H1 (cell line): ENCODE measurements around the gene TMBIM6. TPM values are rescaled to one million over a fixed set of nuclear protein-coding genes. Genes with fewer than 3 reads are reported as not detected.

ENCODE experiments used
- CTCF ChIA-PET: fragments of 300-600 bp; sonication (Branson Sonifier 250); formaldehyde crosslinking; loops from one replicate; lab custom pipeline; 2021; ENCODE audit not compliant: partially characterized antibody; lab: Charles Lee
- POLR2A ChIA-PET: fragments of 300-600 bp; sonication (Branson Sonifier 250); formaldehyde crosslinking; loops from one replicate; lab custom pipeline; 2021; ENCODE audit warnings: inconsistent platforms; ENCODE audit not compliant: partially characterized antibody; lab: Charles Lee
- DNase-seq, 2 experiments: peaks; one replicate each; pipeline versions ENCODE4 v3.0.0 to v3.0.0-alpha.2; 2010 to 2022; ENCODE audit warnings: low spot score in 2 of 2, low read depth in 1 of 2, mixed read lengths in 1 of 2
- FAIRE-seq: peaks from 2 replicates; lab custom pipeline; 2011; peaks lifted over from hg19 to GRCh38; lab: Jason Lieb, UNC
- H2AFZ ChIP-seq: 2 replicates; pipeline ENCODE4 v1.8.1; 2012; ENCODE audit warnings: low read length, inconsistent platforms
- H2AK5ac ChIP-seq: 2 replicates; pipeline ENCODE4 v1.6.1; 2013; ENCODE audit warnings: low read depth, low read length
- H2BK120ac ChIP-seq: replicated peaks from 2 replicates; pipeline ENCODE3; 2013; ENCODE audit warnings: low read depth, low read length, inconsistent platforms
- H2BK12ac ChIP-seq: 2 replicates; pipeline ENCODE4 v1.6.1; 2013; ENCODE audit warnings: low read depth, low read length
- H2BK15ac ChIP-seq: 2 replicates; pipeline ENCODE4 v1.6.1; 2013; ENCODE audit warnings: low read length
- H2BK20ac ChIP-seq: 2 replicates; pipeline ENCODE4 v1.6.1; 2013; ENCODE audit warnings: low read length
- H2BK5ac ChIP-seq: 2 replicates; pipeline ENCODE4 v1.6.1; 2013; ENCODE audit warnings: low read depth, low read length
- H3K14ac ChIP-seq: 2 replicates; pipeline ENCODE4 v1.6.1; 2013; ENCODE audit warnings: inconsistent platforms; ENCODE audit not compliant: insufficient read length
- H3K18ac ChIP-seq: 2 replicates; pipeline ENCODE4 v1.6.1; 2013; ENCODE audit warnings: low read length; ENCODE audit errors: extremely low read depth
- H3K23ac ChIP-seq: 2 replicates; pipeline ENCODE4 v1.6.1; 2013; ENCODE audit warnings: inconsistent platforms; ENCODE audit not compliant: insufficient read length
- H3K23me2 ChIP-seq: 2 replicates; pipeline ENCODE4 v1.6.1; 2013; ENCODE audit warnings: low read depth, low read length
- H3K27ac ChIP-seq: 2 replicates; pipeline ENCODE4 v1.6.1; 2011; ENCODE audit warnings: low read depth, low read length, inconsistent platforms
- H3K27me3 ChIP-seq, 4 experiments: replicated peaks in 1 of 4; 1 replicate in 1 of 4; 2 replicates in 3 of 4; pipeline versions ENCODE4 v1.6.1 to v1.8.1; 2011 to 2013; ENCODE audit warnings: low read length in 3 of 4, mild to moderate bottlenecking in 3 of 4, inconsistent platforms in 2 of 4, mixed read lengths in 2 of 4, moderate library complexity in 1 of 4; ENCODE audit not compliant: control insufficient read depth in 3 of 4, insufficient read depth in 3 of 4; ENCODE audit errors: extremely low read depth in 1 of 4
- H3K36me3 ChIP-seq, 4 experiments: 2 replicates each; pipeline versions ENCODE4 v1.6.1 to v1.8.1; 2011 to 2013; ENCODE audit warnings: mild to moderate bottlenecking in 4 of 4, low read length in 3 of 4, moderate library complexity in 2 of 4, control low read depth in 1 of 4, inconsistent platforms in 1 of 4; ENCODE audit not compliant: insufficient read depth in 4 of 4, control insufficient read depth in 2 of 4
- H3K4ac ChIP-seq: replicated peaks from 2 replicates; pipeline ENCODE3; 2013; ENCODE audit warnings: low read length, low read depth, mixed read lengths, inconsistent platforms; ENCODE audit not compliant: insufficient read length
- H3K4me1 ChIP-seq, 4 experiments: replicated peaks in 1 of 4; 1 replicate in 1 of 4; 2 replicates in 3 of 4; pipeline versions ENCODE4 v1.6.1 to v1.8.1; 2011 to 2013; ENCODE audit warnings: low read length in 3 of 4, inconsistent platforms in 2 of 4, mixed read lengths in 1 of 4; ENCODE audit not compliant: insufficient read depth in 4 of 4, control insufficient read depth in 3 of 4
- H3K4me2 ChIP-seq, 2 experiments: 2 replicates each; pipeline versions ENCODE4 v1.6.1 to v1.8.1; 2011 to 2013; ENCODE audit warnings: low read depth in 2 of 2, low read length in 2 of 2, control low read depth in 1 of 2, inconsistent platforms in 1 of 2, mild to moderate bottlenecking in 1 of 2; ENCODE audit not compliant: insufficient read depth in 1 of 2
- H3K4me3 ChIP-seq, 4 experiments: fragments of 200-600, 300-600 bp in 1 of 4; sonication (generic), shearing (Covaris generic), sonication (Bioruptor Twin) in 1 of 4; 2 replicates each; pipeline versions ENCODE4 v1.5.1 to v1.8.1; 2011 to 2016; ENCODE audit warnings: low read length in 4 of 4, low read depth in 3 of 4, control low read depth in 2 of 4, inconsistent platforms in 2 of 4, mild to moderate bottlenecking in 2 of 4, mixed read lengths in 1 of 4, moderate library complexity in 1 of 4; ENCODE audit not compliant: insufficient read depth in 2 of 4; ENCODE audit errors: extremely low read depth in 1 of 4
- H3K56ac ChIP-seq: replicated peaks from 2 replicates; pipeline ENCODE3; 2013; ENCODE audit warnings: low read depth, mild to moderate bottlenecking, mixed read lengths, low read length, inconsistent platforms; ENCODE audit not compliant: insufficient read length
- H3K79me1 ChIP-seq: 2 replicates; pipeline ENCODE4 v1.6.1; 2013; ENCODE audit warnings: low read depth, low read length, control low read depth
- H3K79me2 ChIP-seq, 2 experiments: 2 replicates each; pipeline versions ENCODE4 v1.6.1 to v1.8.1; 2012 to 2013; ENCODE audit warnings: low read length in 2 of 2, mild to moderate bottlenecking in 2 of 2, inconsistent platforms in 1 of 2; ENCODE audit not compliant: insufficient read depth in 2 of 2, control insufficient read depth in 1 of 2
- H3K9ac ChIP-seq, 4 experiments: replicated peaks in 1 of 4; 1 replicate in 1 of 4; 2 replicates in 3 of 4; pipeline versions ENCODE4 v1.6.1 to v1.8.1; 2011 to 2013; ENCODE audit warnings: low read depth in 3 of 4, low read length in 3 of 4, control low read depth in 2 of 4, mild to moderate bottlenecking in 2 of 4, moderate library complexity in 2 of 4, inconsistent platforms in 1 of 4; ENCODE audit errors: extremely low read depth in 1 of 4
- H3K9me3 ChIP-seq, 2 experiments: 2 replicates each; pipeline versions ENCODE4 v1.6.1 to v1.8.1; 2012 to 2013; ENCODE audit warnings: mild to moderate bottlenecking in 2 of 2, moderate library complexity in 2 of 2, control low read depth in 1 of 2, inconsistent platforms in 1 of 2, low read depth in 1 of 2, low read length in 1 of 2, mixed read lengths in 1 of 2; ENCODE audit not compliant: insufficient read depth in 2 of 2
- H4K20me1 ChIP-seq, 2 experiments: replicated peaks in 1 of 2; 2 replicates each; pipeline versions ENCODE3 to v1.8.1; 2011 to 2013; ENCODE audit warnings: inconsistent platforms in 2 of 2, low read length in 2 of 2, mild to moderate bottlenecking in 1 of 2; ENCODE audit not compliant: insufficient read depth in 2 of 2, control insufficient read depth in 1 of 2
- H4K5ac ChIP-seq: 2 replicates; pipeline ENCODE4 v1.6.1; 2013; ENCODE audit warnings: low read length, low read depth, mixed read lengths, inconsistent platforms; ENCODE audit not compliant: insufficient read length
- H4K8ac ChIP-seq: 2 replicates; pipeline ENCODE4 v1.8.0; 2013; ENCODE audit warnings: mild to moderate bottlenecking, moderate library complexity, low read length, inconsistent platforms; ENCODE audit not compliant: insufficient read depth; ENCODE audit errors: extremely low read depth
- H4K91ac ChIP-seq: replicated peaks from 2 replicates; pipeline ENCODE3; 2013; ENCODE audit warnings: low read length, mixed read lengths, inconsistent platforms; ENCODE audit not compliant: insufficient read length
- CBX8 ChIP-seq: fragments of 300-800, 300-1000 bp; sonication (generic); IDR thresholded peaks from 2 replicates; pipeline ENCODE4 v1.7.1; 2016; ENCODE audit warnings: low read depth, low read length, borderline replicate concordance
- PHF8 ChIP-seq: fragments of 200-600 bp; sonication (generic); conservative IDR thresholded peaks from 2 replicates; pipeline ENCODE4 v1.7.1; 2012; ENCODE audit warnings: low read depth, mild to moderate bottlenecking, inconsistent platforms, low read length, moderate library complexity
- SP1 ChIP-seq: IDR thresholded peaks from 2 replicates; pipeline ENCODE4 v1.6.1; 2011; ENCODE audit warnings: low read depth, low read length
- SP4 ChIP-seq: IDR thresholded peaks from 2 replicates; pipeline ENCODE4 v1.6.1; 2012; ENCODE audit warnings: low read length, inconsistent platforms
- WGBS, 2 experiments: shearing (Covaris generic) in 1 of 2; methylation state at CpG; one replicate each; pipeline versions ENCODE4 v1.1.6 to v1.1.7; 2013 to 2015; ENCODE audit warnings: low lambda C conversion rate in 2 of 2, mixed read lengths in 2 of 2, inconsistent platforms in 1 of 2, low coverage in 1 of 2, missing lambda C conversion rate in 1 of 2; ENCODE audit not compliant: insufficient replicate concordance in 2 of 2, insufficient coverage in 1 of 2, insufficient read length in 1 of 2; ENCODE audit errors: extremely low coverage in 1 of 2, missing lambda C conversion rate in 1 of 2; 5-methylcytosine and 5-hydroxymethylcytosine counted together
- polyA plus RNA-seq, 7 experiments: library from polyadenylated mRNA; depleted of rRNA in 3 of 7; stranded (reverse) in 5 of 7; unstranded in 2 of 7; fragments of >200 nt in 5 of 7; fragments of 200-250 nt in 2 of 7; gene quantifications; 1 replicate in 5 of 7; 2 replicates in 1 of 7; 4 replicates in 1 of 7; pipeline versions ENCODE4 v1.2.1 to v1.2.3, GENCODE V29; 2011 to 2013; ENCODE audit warnings: missing spikeins in 2 of 7, mixed read lengths in 2 of 7
- total RNA-seq: library from RNA; stranded (reverse); fragmentation: NEBNext Ultra II Directional; extraction: Animal tissue kit (Norgen Biotek cat#: 25700); gene quantifications from 2 replicates; pipeline ENCODE4 v1.2.1, GENCODE V29; 2021

The TMBIM6 gene
- total and polyA plus RNA-seq, 2 of the 8 experiments (the other 6 are each of a cell fraction or from before 2014, with no cell fraction given), result 423 to 556 TPM

- Histone ChIP-seq H3K23ac (no peak overlapping the region), H3K4me2 (no peak overlapping the region), H3K4me3 (no peak overlapping the region), H2BK5ac (no peak overlapping the region), H3K9me3 (no peaks in the 10 kb centered on the region; a peak in 1 of 4 replicates), H3K23me2 (no peaks in the 10 kb centered on the region), H2BK120ac (no peak overlapping the region), H3K79me2 (no peaks in the 10 kb centered on the region), H3K4me1 (no peaks in the 10 kb centered on the region), H3K18ac (no peak overlapping the region), H4K91ac (no peak overlapping the region), H3K79me1 (no peaks in the 10 kb centered on the region), H3K4ac (no peak overlapping the region), H2BK15ac (no peak overlapping the region), H2BK20ac (no peak overlapping the region), H2AFZ (no peak overlapping the region), H3K9ac (no peak overlapping the region), H3K56ac (no peak overlapping the region), H3K27me3 (no peaks in the 10 kb centered on the region; a peak in 1 of 7 replicates), H4K20me1 (no peaks in the 10 kb centered on the region), H4K8ac (no peak overlapping the region), H2BK12ac (no peak overlapping the region), H3K14ac (no peak overlapping the region), H3K36me3 (no peaks in the 10 kb centered on the region), H2AK5ac (no peak overlapping the region), H4K5ac (no peak overlapping the region), H3K27ac (no peak overlapping the region)
- DNase-seq (no peak), FAIRE-seq (no peak)
- CTCF ChIA-PET, result interaction anchor here (0.8 to 2.8 kb wide), 9 partner anchors 8 to 81 kb away, joined by 3 to 20 read pairs (median 4); partner anchors contain the start of gene TMBIM6
- POLR2A ChIA-PET, result interaction anchor here (0.6 to 2.1 kb wide), 3 partner anchors 25 to 67 kb away, joined by 3 to 9 read pairs (median 3); partner anchors contain the start of gene TMBIM6
- WGBS, 2 experiments, result 85% methylated on average over 2 of the region's 2 CpGs; no CpG with 5 or more reads in 1 of the 2 experiments
- TF ChIP-seq SP1, result no peak
- TF ChIP-seq SP4, result no peak
- no peak for TF ChIP-seq CBX8
- TF ChIP-seq PHF8, result no peak
Measured at GRCh38 chr12:49716553-49716952, 24.8 kb upstream of the TMBIM6 start.
